Upper lobe of left lung (tissue), 4 donors: ENCODE data around the gene TFR2.

Experiments
- EP300 ChIP-seq, 4 donors: sonication (generic); formaldehyde crosslinking; IDR thresholded peaks; one replicate each; pipeline ENCODE4 v1.5.1; 2017; ENCODE audit warnings: antibody characterized with exemption in 4 of 4, control low read depth in 2 of 4
- POLR2A ChIP-seq, 4 donors: fragments of 450-650 bp; IDR thresholded peaks; one replicate each; pipeline ENCODE4 v1.5.1; 2016 to 2017; ENCODE audit warnings: antibody characterized with exemption in 4 of 4, mild to moderate bottlenecking in 2 of 4
- POLR2AphosphoS5 ChIP-seq, 2 donors: sonication (generic); formaldehyde crosslinking; IDR thresholded peaks; one replicate each; pipeline ENCODE4 v1.5.1; 2017; ENCODE audit warnings: antibody characterized with exemption in 2 of 2
- TF ChIP-seq, protein P1 (sequence below), 6 experiments: fragments of 450-650 bp in 4 of 6; fragments of 200-600 bp in 2 of 6; sonication (generic) in 2 of 6; IDR thresholded peaks; one replicate each; pipeline ENCODE4 v1.5.1; 2016 to 2019; ENCODE audit warnings: antibody characterized with exemption in 6 of 6

GRCh38 chr7:100671353-100672327 is 30.3 kb upstream of the TFR2 start:
- TF ChIP-seq POLR2A (IDR thresholded peaks at IDR 0.05) (no peak), POLR2AphosphoS5 (IDR thresholded peaks at IDR 0.05) (no peak), EP300 (IDR thresholded peaks at IDR 0.05) (no peak)
- TF ChIP-seq, protein P1, sequence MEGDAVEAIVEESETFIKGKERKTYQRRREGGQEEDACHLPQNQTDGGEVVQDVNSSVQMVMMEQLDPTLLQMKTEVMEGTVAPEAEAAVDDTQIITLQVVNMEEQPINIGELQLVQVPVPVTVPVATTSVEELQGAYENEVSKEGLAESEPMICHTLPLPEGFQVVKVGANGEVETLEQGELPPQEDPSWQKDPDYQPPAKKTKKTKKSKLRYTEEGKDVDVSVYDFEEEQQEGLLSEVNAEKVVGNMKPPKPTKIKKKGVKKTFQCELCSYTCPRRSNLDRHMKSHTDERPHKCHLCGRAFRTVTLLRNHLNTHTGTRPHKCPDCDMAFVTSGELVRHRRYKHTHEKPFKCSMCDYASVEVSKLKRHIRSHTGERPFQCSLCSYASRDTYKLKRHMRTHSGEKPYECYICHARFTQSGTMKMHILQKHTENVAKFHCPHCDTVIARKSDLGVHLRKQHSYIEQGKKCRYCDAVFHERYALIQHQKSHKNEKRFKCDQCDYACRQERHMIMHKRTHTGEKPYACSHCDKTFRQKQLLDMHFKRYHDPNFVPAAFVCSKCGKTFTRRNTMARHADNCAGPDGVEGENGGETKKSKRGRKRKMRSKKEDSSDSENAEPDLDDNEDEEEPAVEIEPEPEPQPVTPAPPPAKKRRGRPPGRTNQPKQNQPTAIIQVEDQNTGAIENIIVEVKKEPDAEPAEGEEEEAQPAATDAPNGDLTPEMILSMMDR (IDR thresholded peaks at IDR 0.05): no peak
